ENCODE results near the gene XPR1. TPM values are rescaled to one million over a fixed set of nuclear protein-coding genes. Genes with fewer than 3 reads are reported as not detected.

XPR1 gene
- polyA plus RNA-seq (ENCODE audit: insufficient read length in 3 of 3): 10 to 100 TPM; 36.3 to 40.1 (median 37.2) TPM
- long read RNA-seq, donor 1, full-length matches to known transcripts: 2 of 2 reads
- long read RNA-seq, donor 1, partial matches to known transcripts: 0 of 2 reads
- long read RNA-seq, donor 1, other reads (novel, unspliced or antisense): 0 of 2 reads
- long read RNA-seq, donor 2, full-length matches to known transcripts: 3 of 3 reads
- long read RNA-seq, donor 2, partial matches to known transcripts: 0 of 3 reads
- long read RNA-seq, donor 2, other reads (novel, unspliced or antisense): 0 of 3 reads
- long read RNA-seq, donor 3, full-length matches to known transcripts: 2 of 9 reads
- long read RNA-seq, donor 3, partial matches to known transcripts: 7 of 9 reads
- long read RNA-seq, donor 3, other reads (novel, unspliced or antisense): 0 of 9 reads
- long read RNA-seq, donor 4, full-length matches to known transcripts: 6 of 6 reads
- long read RNA-seq, donor 4, partial matches to known transcripts: 0 of 6 reads
- long read RNA-seq, donor 4, other reads (novel, unspliced or antisense): 0 of 6 reads
- long read RNA-seq, donor 5: 0 reads
- long read RNA-seq, donor 6, full-length matches to known transcripts: 3 of 3 reads
- long read RNA-seq, donor 6, partial matches to known transcripts: 0 of 3 reads
- long read RNA-seq, donor 6, other reads (novel, unspliced or antisense): 0 of 3 reads
- long read RNA-seq, donor 7, full-length matches to known transcripts: 2 of 2 reads
- long read RNA-seq, donor 7, partial matches to known transcripts: 0 of 2 reads
- long read RNA-seq, donor 7, other reads (novel, unspliced or antisense): 0 of 2 reads
- long read RNA-seq, donor 8, full-length matches to known transcripts: 9 of 9 reads
- long read RNA-seq, donor 8, partial matches to known transcripts: 0 of 9 reads
- long read RNA-seq, donor 8, other reads (novel, unspliced or antisense): 0 of 9 reads
- long read RNA-seq, donor 9, full-length matches to known transcripts: 2 of 22 reads
- long read RNA-seq, donor 9, partial matches to known transcripts: 20 of 22 reads
- long read RNA-seq, donor 9, other reads (novel, unspliced or antisense): 0 of 22 reads
- long read RNA-seq, donor 10, full-length matches to known transcripts: 1 of 1 reads
- long read RNA-seq, donor 10, partial matches to known transcripts: 0 of 1 reads
- long read RNA-seq, donor 10, other reads (novel, unspliced or antisense): 0 of 1 reads
- long read RNA-seq, donor 11, full-length matches to known transcripts: 9 of 9 reads
- long read RNA-seq, donor 11, partial matches to known transcripts: 0 of 9 reads
- long read RNA-seq, donor 11, other reads (novel, unspliced or antisense): 0 of 9 reads
- long read RNA-seq, donor 12: 0 reads
- long read RNA-seq, donor 13, full-length matches to known transcripts: 12 of 17 reads
- long read RNA-seq, donor 13, partial matches to known transcripts: 5 of 17 reads
- long read RNA-seq, donor 13, other reads (novel, unspliced or antisense): 0 of 17 reads
- long read RNA-seq, donor 14, full-length matches to known transcripts: 3 of 3 reads
- long read RNA-seq, donor 14, partial matches to known transcripts: 0 of 3 reads
- long read RNA-seq, donor 14, other reads (novel, unspliced or antisense): 0 of 3 reads
- long read RNA-seq, donor 15, full-length matches to known transcripts: 2 of 2 reads
- long read RNA-seq, donor 15, partial matches to known transcripts: 0 of 2 reads
- long read RNA-seq, donor 15, other reads (novel, unspliced or antisense): 0 of 2 reads
- long read RNA-seq, donor 16, full-length matches to known transcripts: 14 of 39 reads
- long read RNA-seq, donor 16, partial matches to known transcripts: 25 of 39 reads
- long read RNA-seq, donor 16, other reads (novel, unspliced or antisense): 0 of 39 reads

GRCh38 chr1:180631766-180632325 lies at the start of gene XPR1:
Gene XPR1, plus strand, starts transcription at chr1:180632022. Its CDS starts 180 bp downstream, at chr1:180632202.
- DNase-seq (ENCODE audit: extremely low read depth in 1 of 11, low read depth in 9 of 11, low spot score in 4 of 11): peak; percentile 95 to 99 (median 98)

GRCh38 chr1:180584869-180585268 lies 47.0 kb upstream of the XPR1 start:
- no peak for DNase-seq (ENCODE audit: extremely low read depth in 1 of 11, low read depth in 9 of 11, low spot score in 4 of 11)

- DNase-seq (ENCODE audit: extremely low read depth in 1 of 11, low read depth in 9 of 11, low spot score in 4 of 11): no peak
Measured at GRCh38 chr1:180585994-180586359, 45.8 kb upstream of the XPR1 start.

- DNase-seq (ENCODE audit: extremely low read depth in 1 of 11, low read depth in 9 of 11, low spot score in 4 of 11): peak in 3 of 11 donors; percentile 17 to 40 (median 20)
Measured at GRCh38 chr1:180586671-180587155, 45.1 kb upstream of the XPR1 start.

GRCh38 chr1:180588121-180588520 lies 43.7 kb upstream of the XPR1 start:
- DNase-seq (ENCODE audit: extremely low read depth in 1 of 11, low read depth in 9 of 11, low spot score in 4 of 11): no peak

GRCh38 chr1:180590889-180591288 lies 40.9 kb upstream of the XPR1 start:
- DNase-seq (ENCODE audit: extremely low read depth in 1 of 11, low read depth in 9 of 11, low spot score in 4 of 11): no peak

- DNase-seq (ENCODE audit: extremely low read depth in 1 of 11, low read depth in 9 of 11, low spot score in 4 of 11): no peak
Measured at GRCh38 chr1:180593382-180593781, 38.4 kb upstream of the XPR1 start.

GRCh38 chr1:180594723-180595122 lies 37.1 kb upstream of the XPR1 start:
- no peak for DNase-seq (ENCODE audit: extremely low read depth in 1 of 11, low read depth in 9 of 11, low spot score in 4 of 11)

- DNase-seq (ENCODE audit: extremely low read depth in 1 of 11, low read depth in 9 of 11, low spot score in 4 of 11): no peak
Measured at GRCh38 chr1:180595966-180596365, 35.9 kb upstream of the XPR1 start.

- no peak for DNase-seq (ENCODE audit: extremely low read depth in 1 of 11, low read depth in 9 of 11, low spot score in 4 of 11)
Measured at GRCh38 chr1:180597520-180597919, 34.3 kb upstream of the XPR1 start.

GRCh38 chr1:180598333-180598974 lies 33.4 kb upstream of the XPR1 start:
- DNase-seq (ENCODE audit: extremely low read depth in 1 of 11, low read depth in 9 of 11, low spot score in 4 of 11): peak in 6 of 11 donors; percentile 25 to 77 (median 48)

- DNase-seq (ENCODE audit: extremely low read depth in 1 of 11, low read depth in 9 of 11, low spot score in 4 of 11): no peak
Measured at GRCh38 chr1:180600343-180600742, 31.5 kb upstream of the XPR1 start.

- no peak for DNase-seq (ENCODE audit: extremely low read depth in 1 of 11, low read depth in 9 of 11, low spot score in 4 of 11)
Measured at GRCh38 chr1:180601512-180601911, 30.3 kb upstream of the XPR1 start.

- no peak for DNase-seq (ENCODE audit: extremely low read depth in 1 of 11, low read depth in 9 of 11, low spot score in 4 of 11)
Measured at GRCh38 chr1:180603223-180603849, 28.5 kb upstream of the XPR1 start.

- no peak for DNase-seq (ENCODE audit: extremely low read depth in 1 of 11, low read depth in 9 of 11, low spot score in 4 of 11)
Measured at GRCh38 chr1:180603850-180604226, 28.0 kb upstream of the XPR1 start.

- DNase-seq (ENCODE audit: extremely low read depth in 1 of 11, low read depth in 9 of 11, low spot score in 4 of 11): no peak
Measured at GRCh38 chr1:180606155-180606554, 25.7 kb upstream of the XPR1 start.
